Ovary (tissue), 9 donors: ENCODE results near the gene KCTD12. TPM values are rescaled to one million over a fixed set of nuclear protein-coding genes. Genes with fewer than 3 reads are reported as not detected.

Experiments used
- DNase-seq, 5 donors: peaks; one replicate each; pipeline ENCODE4 v3.0.0-alpha.2; 2019 to 2020
- H3K27ac ChIP-seq, 2 donors: fragments of 200-600 bp; one replicate each; pipeline versions ENCODE4 v1.5.1 to v1.8.0; 2019 to 2022
- H3K27me3 ChIP-seq: fragments of 200-600 bp; one replicate; pipeline ENCODE4 v1.8.0; 2022
- H3K36me3 ChIP-seq: fragments of 200-600 bp; sonication (generic); one replicate; pipeline ENCODE4 v1.5.1; 2019
- H3K4me1 ChIP-seq: one replicate; pipeline ENCODE4 v1.8.1; 2013; ENCODE audit warnings: mild to moderate bottlenecking, moderate library complexity; ENCODE audit not compliant: insufficient read depth
- H3K4me3 ChIP-seq: fragments of 200-600 bp; sonication (generic); one replicate; pipeline ENCODE4 v1.5.1; 2017
- H3K9me3 ChIP-seq, 2 donors: fragments of 200-600 bp in 1 of 2; sonication (generic) in 1 of 2; one replicate each; pipeline versions ENCODE4 v1.5.1 to v1.8.1; 2013 to 2019; ENCODE audit warnings: mild to moderate bottlenecking in 1 of 2, moderate library complexity in 1 of 2
- EP300 ChIP-seq: sonication (generic); formaldehyde crosslinking; IDR thresholded peaks from one replicate; pipeline ENCODE4 v1.6.1; 2017; ENCODE audit warnings: antibody characterized with exemption
- POLR2A ChIP-seq: fragments of 450-650 bp; IDR thresholded peaks from one replicate; pipeline ENCODE4 v1.6.1; 2017; ENCODE audit warnings: antibody characterized with exemption, mild to moderate bottlenecking, moderate library complexity
- WGBS, 3 donors: extraction: QIAGEN DNeasy Blood & Tissue Kit in 1 of 3; methylation state at CpG; one replicate each; pipeline versions ENCODE4 v1.1.5 to v1.1.7; 2013 to 2017; 5-methylcytosine and 5-hydroxymethylcytosine counted together
- intact Hi-C, 4 donors: fragments of 100-400 bp; cut with DNase I; formaldehyde crosslinking; loops; one replicate each; pipeline versions ENCODE4 v1.11.0 to v1.15.1; 2022 to 2023
- polyA plus RNA-seq, 2 donors: library from polyadenylated mRNA; stranded (reverse); fragments of 200-250 nt in 1 of 2; fragments of 350-450 nt in 1 of 2; fragmentation: Illumina TruSeq in 1 of 2; extraction: RNeasy Lipid Tissue Mini Kit (QIAGEN cat#74804) in 1 of 2; gene quantifications; one replicate each; pipeline ENCODE4 v1.2.3, GENCODE V29; 2013 to 2014
- total RNA-seq, 7 donors: library from RNA; depleted of rRNA in 2 of 7; stranded (reverse); fragments of >200 nt in 2 of 7; fragmentation: NEBNext Ultra II Directional in 3 of 7; extraction: Animal tissue kit (Norgen Biotek cat#: 25700) in 3 of 7; gene quantifications; one replicate each; pipeline versions ENCODE4 v1.1.0 to v1.2.4, GENCODE V29; 2016 to 2023
- TF ChIP-seq, protein P1 (sequence below), 3 donors: fragments of 450-650 bp in 2 of 3; fragments of 200-600 bp in 1 of 3; IDR thresholded peaks; one replicate each; pipeline versions ENCODE4 v1.5.1 to v1.8.0; 2016 to 2022; ENCODE audit warnings: antibody characterized with exemption in 3 of 3, mild to moderate bottlenecking in 1 of 3
- donor health status: DM: no; HTN: no; CAD: no; lungs with moderate emphysema.
- donor health status: DM: no; HTN: no; CAD: no.
- donor health status: Bipolar disorder and iron deficiency.
- donor health status: DM: yes; HTN: yes; CAD: no.
- donor health status: DM: no; HTN: no; CAD: no.
- donor health status: DM: yes; HTN: yes; CAD: no.

KCTD12 gene
- total and polyA plus RNA-seq, 9 donors = 44.1 to 91.8 (median 73.9) TPM

DNA sequence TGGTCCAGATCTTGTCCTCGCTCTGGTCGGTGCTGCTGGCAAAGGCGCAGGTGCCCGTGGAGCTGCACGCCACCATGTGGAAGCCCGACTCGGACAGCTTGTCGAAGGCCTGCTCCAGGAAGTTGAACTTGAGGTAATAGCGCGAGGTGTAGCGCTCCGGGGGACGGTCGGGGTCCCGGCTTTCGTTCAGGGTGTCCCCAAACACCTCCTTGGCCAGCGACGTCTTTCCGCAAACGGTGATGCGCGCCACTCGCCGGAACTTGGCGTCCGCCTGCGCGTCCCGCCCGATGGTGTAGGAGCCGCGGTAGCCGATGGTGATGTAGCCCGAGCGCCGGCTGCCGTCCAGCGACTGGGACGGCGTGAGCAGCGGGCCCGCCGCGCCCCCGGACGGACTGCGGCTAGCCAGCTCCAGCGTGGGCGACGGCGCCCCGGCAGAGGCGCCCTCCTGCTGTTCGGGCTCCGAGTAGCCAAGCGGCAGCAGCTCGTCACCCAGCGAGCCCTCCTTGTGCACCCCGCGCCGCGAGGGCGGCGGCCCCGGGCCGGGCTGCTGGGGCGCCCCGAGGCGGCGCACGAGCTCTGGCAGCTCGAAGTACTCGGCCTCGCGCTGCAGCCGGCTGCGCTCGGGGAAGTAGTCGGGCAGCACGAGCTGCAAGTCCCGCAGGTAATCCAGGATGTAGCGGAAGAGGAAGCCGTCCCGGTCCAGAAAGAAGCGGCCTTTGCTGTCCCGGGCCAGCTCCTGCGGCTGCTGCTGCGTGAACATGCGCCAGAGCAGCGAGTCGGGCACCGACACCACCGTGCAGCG is 801 bp downstream of the KCTD12 start:
- peak; percentile 77 to 81 (median 78) for DNase-seq
- no peaks in the 10 kb centered on the region for H3K36me3 ChIP-seq
- peaks cover 1% of the 10 kb centered on the region for H3K4me1 ChIP-seq
- TF ChIP-seq POLR2A = no peak
- TF ChIP-seq EP300 = no peak
- TF ChIP-seq, protein P1, sequence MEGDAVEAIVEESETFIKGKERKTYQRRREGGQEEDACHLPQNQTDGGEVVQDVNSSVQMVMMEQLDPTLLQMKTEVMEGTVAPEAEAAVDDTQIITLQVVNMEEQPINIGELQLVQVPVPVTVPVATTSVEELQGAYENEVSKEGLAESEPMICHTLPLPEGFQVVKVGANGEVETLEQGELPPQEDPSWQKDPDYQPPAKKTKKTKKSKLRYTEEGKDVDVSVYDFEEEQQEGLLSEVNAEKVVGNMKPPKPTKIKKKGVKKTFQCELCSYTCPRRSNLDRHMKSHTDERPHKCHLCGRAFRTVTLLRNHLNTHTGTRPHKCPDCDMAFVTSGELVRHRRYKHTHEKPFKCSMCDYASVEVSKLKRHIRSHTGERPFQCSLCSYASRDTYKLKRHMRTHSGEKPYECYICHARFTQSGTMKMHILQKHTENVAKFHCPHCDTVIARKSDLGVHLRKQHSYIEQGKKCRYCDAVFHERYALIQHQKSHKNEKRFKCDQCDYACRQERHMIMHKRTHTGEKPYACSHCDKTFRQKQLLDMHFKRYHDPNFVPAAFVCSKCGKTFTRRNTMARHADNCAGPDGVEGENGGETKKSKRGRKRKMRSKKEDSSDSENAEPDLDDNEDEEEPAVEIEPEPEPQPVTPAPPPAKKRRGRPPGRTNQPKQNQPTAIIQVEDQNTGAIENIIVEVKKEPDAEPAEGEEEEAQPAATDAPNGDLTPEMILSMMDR (IDR thresholded peaks at IDR 0.05) = peak in 2 of 3 donors; percentile 39 to 43
- H3K4me3 ChIP-seq = peak overlapping the region; percentile 82
- 0 to 1% (median 0%) methylated on average over 84 to 94 of the region's 94 CpGs for WGBS, 3 donors
- H3K27me3 ChIP-seq = no peaks in the 10 kb centered on the region
- peak overlapping the region; percentile 73 to 86 for H3K27ac ChIP-seq
- intact Hi-C loops = loop anchor here in 1 of 4 donors (10.0 kb wide), 1 partner anchor 411 kb away; no protein-coding TSS in a partner anchor
- no peaks in the 10 kb centered on the region for H3K9me3 ChIP-seq

DNA sequence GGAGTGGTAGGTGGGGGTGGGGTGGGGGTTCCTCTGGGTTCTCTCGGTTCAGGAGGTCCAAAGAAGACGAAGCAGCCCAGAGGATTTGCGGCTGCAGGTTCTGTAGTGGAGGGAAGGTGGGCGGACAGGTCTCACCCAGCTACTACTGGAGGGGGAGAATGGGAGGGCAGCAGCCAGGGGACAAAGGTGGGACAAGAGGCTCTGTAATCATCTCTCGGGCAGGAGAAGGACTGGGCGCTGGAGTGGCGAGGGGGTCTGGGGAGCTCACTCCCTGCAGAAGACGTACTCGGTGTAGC is 1.4 kb downstream of the KCTD12 start:
- Histone ChIP-seq H3K27me3 (no peaks in the 10 kb centered on the region), H3K27ac (peak overlapping the region; percentile 73 to 86), H3K4me3 (peak overlapping the region; percentile 82), H3K9me3 (no peaks in the 10 kb centered on the region), H3K4me1 (peaks cover 1% of the 10 kb centered on the region), H3K36me3 (no peaks in the 10 kb centered on the region)
- intact Hi-C loops = loop anchor here in 1 of 4 donors (10.0 kb wide), 1 partner anchor 410 kb away; no protein-coding TSS in a partner anchor
- DNase-seq = no peak
- 1 to 3% (median 1%) methylated on average over 9 of the region's 9 CpGs for WGBS, 3 donors
- TF ChIP-seq POLR2A (no peak), EP300 (no peak)
- TF ChIP-seq, protein P1 (IDR thresholded peaks at IDR 0.05) = no peak

DNA sequence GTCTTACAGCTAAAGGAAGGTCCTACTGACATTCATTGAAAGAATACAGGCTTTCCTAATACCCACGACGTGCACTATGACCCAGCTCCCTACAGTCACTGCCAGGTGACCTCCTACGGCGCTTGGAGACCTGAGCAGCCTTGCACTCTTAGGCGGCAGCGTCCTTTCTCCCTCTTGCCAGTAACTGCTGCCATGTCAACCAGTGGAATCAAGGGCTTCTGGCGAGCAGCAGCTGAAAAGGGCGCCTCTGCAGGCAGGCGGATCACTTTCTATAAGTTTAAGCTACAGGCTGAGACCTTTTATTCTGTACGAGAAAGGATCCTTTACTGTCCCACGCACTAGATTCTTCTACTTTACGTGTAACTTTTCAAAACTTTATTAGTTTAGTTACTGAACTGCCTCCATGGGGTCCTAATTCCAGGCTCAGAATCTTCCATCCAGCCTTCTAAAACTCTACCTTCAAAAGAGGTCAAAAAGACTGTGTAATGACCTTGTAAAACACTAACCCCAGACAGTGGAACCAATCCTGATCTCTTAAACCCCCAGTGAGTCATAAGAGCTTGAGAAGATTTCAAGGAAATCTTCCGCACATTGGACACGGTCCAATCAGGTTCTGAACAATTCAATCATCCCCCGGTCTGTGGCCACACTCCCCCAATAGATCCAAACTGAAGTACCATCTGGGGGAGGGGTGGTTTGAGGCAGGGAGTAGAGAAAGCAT is 1.9 kb downstream of the KCTD12 start:
- Histone ChIP-seq H3K27me3 (no peaks in the 10 kb centered on the region), H3K4me3 (peak overlapping the region; percentile 82), H3K9me3 (no peaks in the 10 kb centered on the region), H3K4me1 (peaks cover 1% of the 10 kb centered on the region), H3K36me3 (no peaks in the 10 kb centered on the region), H3K27ac (peak overlapping the region; percentile 73 to 86)
- intact Hi-C loops = loop anchor here in 1 of 4 donors (10.0 kb wide), 1 partner anchor 410 kb away; no protein-coding TSS in a partner anchor
- DNase-seq = peak; percentile 34 to 48 (median 45)
- WGBS, 3 donors = 3 to 12% (median 3%) methylated on average over 15 of the region's 15 CpGs
- no peak for TF ChIP-seq EP300
- TF ChIP-seq, protein P1 (IDR thresholded peaks at IDR 0.05) = peak in 1 of 3 donors; percentile 11

DNA sequence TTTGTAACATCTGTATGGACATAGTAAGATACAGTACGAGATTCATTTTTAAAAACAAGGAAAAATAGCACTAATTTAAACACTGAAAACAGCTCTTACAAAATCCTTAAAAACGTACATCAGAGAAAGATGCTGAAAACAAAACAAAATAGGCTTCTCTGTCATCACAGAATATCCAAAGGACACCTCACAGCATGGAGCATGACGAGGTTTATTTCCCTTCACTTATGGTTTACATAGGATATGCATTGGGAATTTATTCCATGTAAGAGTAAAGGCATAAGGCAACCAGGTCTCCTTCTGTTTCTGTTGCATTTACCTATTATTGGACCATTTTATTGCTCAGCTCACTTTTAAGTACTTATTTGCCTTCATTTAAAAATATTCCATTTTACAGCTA is 3.0 kb downstream of the KCTD12 start:
- Histone ChIP-seq H3K4me1 (peaks cover 1% of the 10 kb centered on the region), H3K27ac (no peak overlapping the region), H3K4me3 (peak overlapping the region; percentile 82), H3K9me3 (no peaks in the 10 kb centered on the region), H3K27me3 (no peaks in the 10 kb centered on the region), H3K36me3 (no peaks in the 10 kb centered on the region)
- WGBS, 3 donors = 28 to 39% (median 31%) methylated on average over 3 of the region's 3 CpGs
- no peak for DNase-seq
- TF ChIP-seq POLR2A (no peak), EP300 (no peak)
- TF ChIP-seq, protein P1 (IDR thresholded peaks at IDR 0.05) = no peak
- intact Hi-C loops = loop anchor here in 1 of 4 donors (10.0 kb wide), 1 partner anchor 408 kb away; no protein-coding TSS in a partner anchor
